Suprapubic skin (tissue), 4 donors: ENCODE data around the gene PRMT7. TPM values are rescaled to one million over a fixed set of nuclear protein-coding genes. Genes with fewer than 3 reads are reported as not detected.

Experiments
- DNase-seq, 2 donors: peaks; one replicate each; pipeline ENCODE4 v3.0.0-alpha.2; 2019; ENCODE audit warnings: low spot score in 2 of 2
- H3K27ac ChIP-seq: fragments of 200-600 bp; sonication (generic); one replicate; pipeline ENCODE4 v1.5.1; 2019
- H3K27me3 ChIP-seq: fragments of 200-600 bp; sonication (generic); one replicate; pipeline ENCODE4 v1.5.1; 2019
- H3K36me3 ChIP-seq: fragments of 200-600 bp; sonication (generic); one replicate; pipeline ENCODE4 v1.5.1; 2019
- H3K4me1 ChIP-seq: fragments of 200-600 bp; sonication (generic); one replicate; pipeline ENCODE4 v1.5.1; 2019
- H3K4me3 ChIP-seq: fragments of 200-600 bp; sonication (generic); one replicate; pipeline ENCODE4 v1.5.1; 2019; ENCODE audit warnings: mild to moderate bottlenecking
- H3K9me3 ChIP-seq: fragments of 200-600 bp; sonication (generic); one replicate; pipeline ENCODE4 v1.5.1; 2019
- EP300 ChIP-seq: sonication (generic); formaldehyde crosslinking; IDR thresholded peaks from one replicate; pipeline ENCODE4 v1.6.1; 2017; ENCODE audit warnings: antibody characterized with exemption
- POLR2A ChIP-seq, 2 donors: fragments of 450-650 bp; IDR thresholded peaks; one replicate each; pipeline ENCODE4 v1.6.1; 2017; ENCODE audit warnings: antibody characterized with exemption in 2 of 2, mild to moderate bottlenecking in 2 of 2, moderate library complexity in 2 of 2
- POLR2AphosphoS5 ChIP-seq, 3 donors: sonication (generic); formaldehyde crosslinking; IDR thresholded peaks; one replicate each; pipeline ENCODE4 v1.6.1; 2017; ENCODE audit warnings: antibody characterized with exemption in 3 of 3
- WGBS: methylation state at CpG from one replicate; pipeline ENCODE4 v1.1.5; 2018; 5-methylcytosine and 5-hydroxymethylcytosine counted together
- total RNA-seq, 4 donors: library from RNA; depleted of rRNA; stranded (reverse); fragments of >200 nt; gene quantifications; one replicate each; pipeline ENCODE4 v1.1.0, GENCODE V29; 2016
- TF ChIP-seq, protein P1 (sequence below), 2 donors: fragments of 200-600 bp in 1 of 2; fragments of 450-650 bp in 1 of 2; sonication (generic) in 1 of 2; IDR thresholded peaks; one replicate each; pipeline ENCODE4 v1.5.1; 2016 to 2019; ENCODE audit warnings: antibody characterized with exemption in 2 of 2, mild to moderate bottlenecking in 1 of 2, moderate library complexity in 1 of 2

PRMT7 gene
- total RNA-seq, 4 donors from 2014 or later = 38.8 to 101 (median 69.9) TPM

GRCh38 chr16:68324336-68324735, 13.5 kb downstream of the PRMT7 start:
- Histone ChIP-seq H3K36me3 (peaks cover 55% of the 10 kb centered on the region), H3K4me1 (peaks cover 2% of the 10 kb centered on the region), H3K27ac (no peak overlapping the region), H3K27me3 (no peaks in the 10 kb centered on the region), H3K4me3 (no peak overlapping the region), H3K9me3 (no peaks in the 10 kb centered on the region)
- TF ChIP-seq EP300 = no peak
- TF ChIP-seq POLR2A (IDR thresholded peaks at IDR 0.05) = no peak
- TF ChIP-seq, protein P1, sequence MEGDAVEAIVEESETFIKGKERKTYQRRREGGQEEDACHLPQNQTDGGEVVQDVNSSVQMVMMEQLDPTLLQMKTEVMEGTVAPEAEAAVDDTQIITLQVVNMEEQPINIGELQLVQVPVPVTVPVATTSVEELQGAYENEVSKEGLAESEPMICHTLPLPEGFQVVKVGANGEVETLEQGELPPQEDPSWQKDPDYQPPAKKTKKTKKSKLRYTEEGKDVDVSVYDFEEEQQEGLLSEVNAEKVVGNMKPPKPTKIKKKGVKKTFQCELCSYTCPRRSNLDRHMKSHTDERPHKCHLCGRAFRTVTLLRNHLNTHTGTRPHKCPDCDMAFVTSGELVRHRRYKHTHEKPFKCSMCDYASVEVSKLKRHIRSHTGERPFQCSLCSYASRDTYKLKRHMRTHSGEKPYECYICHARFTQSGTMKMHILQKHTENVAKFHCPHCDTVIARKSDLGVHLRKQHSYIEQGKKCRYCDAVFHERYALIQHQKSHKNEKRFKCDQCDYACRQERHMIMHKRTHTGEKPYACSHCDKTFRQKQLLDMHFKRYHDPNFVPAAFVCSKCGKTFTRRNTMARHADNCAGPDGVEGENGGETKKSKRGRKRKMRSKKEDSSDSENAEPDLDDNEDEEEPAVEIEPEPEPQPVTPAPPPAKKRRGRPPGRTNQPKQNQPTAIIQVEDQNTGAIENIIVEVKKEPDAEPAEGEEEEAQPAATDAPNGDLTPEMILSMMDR (IDR thresholded peaks at IDR 0.05) = no peak
- DNase-seq = peak in 1 of 2 donors; percentile 40
- 88% methylated on average over 5 of the region's 5 CpGs for WGBS

GRCh38 chr16:68324780-68325357, 14.1 kb downstream of the PRMT7 start:
- H3K27ac ChIP-seq = no peak overlapping the region
- H3K27me3 ChIP-seq = no peaks in the 10 kb centered on the region
- H3K4me1 ChIP-seq = peaks cover 2% of the 10 kb centered on the region
- TF ChIP-seq, protein P1 (IDR thresholded peaks at IDR 0.05) = no peak
- TF ChIP-seq POLR2A (IDR thresholded peaks at IDR 0.05) (no peak), EP300 (no peak), POLR2AphosphoS5 (IDR thresholded peaks at IDR 0.05) (no peak)
- no peak overlapping the region for H3K4me3 ChIP-seq
- no peaks in the 10 kb centered on the region for H3K9me3 ChIP-seq
- peak in 1 of 2 donors; percentile 2 for DNase-seq
- WGBS = 89% methylated on average over 8 of the region's 8 CpGs
- H3K36me3 ChIP-seq = peaks cover 53% of the 10 kb centered on the region

GRCh38 chr16:68328151-68328859, 17.5 kb downstream of the PRMT7 start:
- DNase-seq = peak; percentile 87 to 88
- Histone ChIP-seq H3K36me3 (peaks cover 40% of the 10 kb centered on the region), H3K27ac (no peak overlapping the region), H3K4me3 (no peak overlapping the region), H3K9me3 (no peaks in the 10 kb centered on the region), H3K27me3 (no peaks in the 10 kb centered on the region), H3K4me1 (peaks cover 12% of the 10 kb centered on the region)
- 24% methylated on average over 13 of the region's 13 CpGs for WGBS
- TF ChIP-seq POLR2AphosphoS5 (IDR thresholded peaks at IDR 0.05) (no peak), POLR2A (IDR thresholded peaks at IDR 0.05) (no peak)
- TF ChIP-seq, protein P1 (IDR thresholded peaks at IDR 0.05) = peak; percentile 90 to 92

DNA sequence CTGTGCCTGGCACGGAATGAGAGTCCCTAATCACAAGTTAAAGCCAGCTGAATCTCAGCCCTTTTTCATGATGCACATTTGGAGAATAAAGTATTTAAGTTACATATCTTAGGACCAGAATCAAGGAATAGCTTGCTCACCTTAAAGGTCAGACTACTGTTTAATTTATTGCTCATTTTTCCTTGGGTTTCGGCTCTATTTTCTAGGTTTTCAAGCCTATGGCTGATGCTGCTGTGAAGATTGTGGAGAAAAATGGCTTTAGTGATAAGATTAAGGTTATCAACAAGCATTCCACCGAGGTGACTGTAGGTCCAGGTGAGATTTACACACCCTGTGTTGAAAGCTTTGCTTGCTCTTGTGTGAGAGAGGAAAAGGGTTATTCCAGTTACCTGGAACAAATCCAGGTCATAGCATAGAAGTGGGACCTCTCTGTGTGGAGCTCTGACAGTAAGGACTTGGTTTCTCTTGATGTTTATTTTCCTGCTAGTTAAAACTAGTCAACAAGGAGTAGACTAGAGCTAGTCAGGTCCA, 18.1 kb downstream of the PRMT7 start:
- peaks cover 18% of the 10 kb centered on the region for H3K4me1 ChIP-seq
- WGBS = 37% methylated on average over 3 of the region's 3 CpGs
- no peak overlapping the region for H3K4me3 ChIP-seq
- no peak overlapping the region for H3K27ac ChIP-seq
- H3K36me3 ChIP-seq = peaks cover 38% of the 10 kb centered on the region
- no peak for TF ChIP-seq POLR2AphosphoS5 (IDR thresholded peaks at IDR 0.05)
- TF ChIP-seq, protein P1 (IDR thresholded peaks at IDR 0.05) = no peak
- TF ChIP-seq EP300 = no peak
- TF ChIP-seq POLR2A (IDR thresholded peaks at IDR 0.05) = no peak
- no peaks in the 10 kb centered on the region for H3K9me3 ChIP-seq
- no peak for DNase-seq
- no peaks in the 10 kb centered on the region for H3K27me3 ChIP-seq

GRCh38 chr16:68331879-68332410, 21.1 kb downstream of the PRMT7 start:
- Histone ChIP-seq H3K36me3 (peaks cover 10% of the 10 kb centered on the region), H3K4me3 (no peak overlapping the region), H3K4me1 (peaks cover 31% of the 10 kb centered on the region), H3K9me3 (no peaks in the 10 kb centered on the region), H3K27me3 (no peaks in the 10 kb centered on the region), H3K27ac (no peak overlapping the region)
- WGBS = 41% methylated on average over 4 of the region's 4 CpGs
- DNase-seq = no peak
- TF ChIP-seq POLR2AphosphoS5 (IDR thresholded peaks at IDR 0.05) = no peak
- no peak for TF ChIP-seq POLR2A (IDR thresholded peaks at IDR 0.05)
- no peak for TF ChIP-seq EP300
- TF ChIP-seq, protein P1 (IDR thresholded peaks at IDR 0.05) = no peak
